ENCODE results near the gene SNORC.

SNORC gene

DNA sequence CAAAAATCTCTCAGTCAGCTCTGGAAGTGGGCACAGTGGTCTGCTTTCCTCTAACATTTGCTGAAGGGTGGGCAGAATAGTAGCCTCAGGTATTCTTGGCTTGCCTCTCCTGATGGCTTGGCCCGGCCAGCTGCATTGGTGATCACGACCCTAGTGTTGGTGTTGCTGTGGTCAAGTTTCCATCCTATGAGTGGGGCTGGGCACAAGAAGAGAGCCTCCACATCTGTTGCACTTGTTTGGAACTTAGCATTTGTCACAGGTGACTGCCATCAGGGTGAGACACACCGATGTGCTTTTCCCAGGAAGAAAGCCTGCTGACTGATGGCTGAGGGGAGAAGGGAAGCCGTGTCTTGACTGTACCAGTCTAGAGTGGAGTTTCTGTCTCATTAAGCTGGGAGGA, 33.1 kb upstream of the SNORC start:
- TF ChIP-seq, protein P1, sequence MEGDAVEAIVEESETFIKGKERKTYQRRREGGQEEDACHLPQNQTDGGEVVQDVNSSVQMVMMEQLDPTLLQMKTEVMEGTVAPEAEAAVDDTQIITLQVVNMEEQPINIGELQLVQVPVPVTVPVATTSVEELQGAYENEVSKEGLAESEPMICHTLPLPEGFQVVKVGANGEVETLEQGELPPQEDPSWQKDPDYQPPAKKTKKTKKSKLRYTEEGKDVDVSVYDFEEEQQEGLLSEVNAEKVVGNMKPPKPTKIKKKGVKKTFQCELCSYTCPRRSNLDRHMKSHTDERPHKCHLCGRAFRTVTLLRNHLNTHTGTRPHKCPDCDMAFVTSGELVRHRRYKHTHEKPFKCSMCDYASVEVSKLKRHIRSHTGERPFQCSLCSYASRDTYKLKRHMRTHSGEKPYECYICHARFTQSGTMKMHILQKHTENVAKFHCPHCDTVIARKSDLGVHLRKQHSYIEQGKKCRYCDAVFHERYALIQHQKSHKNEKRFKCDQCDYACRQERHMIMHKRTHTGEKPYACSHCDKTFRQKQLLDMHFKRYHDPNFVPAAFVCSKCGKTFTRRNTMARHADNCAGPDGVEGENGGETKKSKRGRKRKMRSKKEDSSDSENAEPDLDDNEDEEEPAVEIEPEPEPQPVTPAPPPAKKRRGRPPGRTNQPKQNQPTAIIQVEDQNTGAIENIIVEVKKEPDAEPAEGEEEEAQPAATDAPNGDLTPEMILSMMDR (IDR thresholded peaks at IDR 0.05) = no peak
- no peak overlapping the region for H3K27ac ChIP-seq
- peaks cover 36 to 84% (median 68%) of the 10 kb centered on the region in 3 donors for H3K36me3 ChIP-seq
- H3K4me3 ChIP-seq = no peak overlapping the region
- no peak for DNase-seq
- H3K9me3 ChIP-seq = no peaks in the 10 kb centered on the region
- intact Hi-C loops (cut with DNase I; ENCODE audit: low total_unique reads) = no loop called here
- H3K4me1 ChIP-seq = peaks cover 0 to 7% (median 0%) of the 10 kb centered on the region in 4 donors
- H3K27me3 ChIP-seq = no peaks in the 10 kb centered on the region

DNA sequence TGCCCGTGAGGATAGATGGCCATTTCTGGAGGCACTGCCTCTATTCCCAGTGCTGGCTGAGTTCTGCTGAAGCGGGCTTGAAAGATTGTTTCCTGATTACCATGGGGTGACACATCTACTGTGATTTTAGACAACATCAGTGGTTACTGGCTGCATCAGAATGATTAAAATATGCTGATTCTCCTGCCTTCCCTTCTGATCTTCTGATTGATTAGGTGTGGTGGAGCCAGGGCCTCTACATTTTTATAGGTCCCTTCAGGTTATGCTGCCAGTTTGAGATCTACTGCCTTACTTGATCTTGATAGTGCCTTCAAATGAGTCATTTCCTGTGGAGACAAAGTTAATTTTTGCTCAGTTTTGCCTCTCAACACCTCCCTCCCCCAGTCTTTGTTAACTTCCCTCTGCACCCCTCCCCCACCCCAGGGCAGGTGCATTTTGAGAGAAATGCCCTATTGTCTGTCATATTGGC, 31.6 kb upstream of the SNORC start:
- Histone ChIP-seq H3K9me3 (no peaks in the 10 kb centered on the region), H3K4me1 (peaks cover 0 to 7% (median 0%) of the 10 kb centered on the region in 4 donors), H3K4me3 (no peak overlapping the region), H3K36me3 (peaks cover 28 to 78% (median 66%) of the 10 kb centered on the region in 3 donors), H3K27ac (no peak overlapping the region), H3K27me3 (no peaks in the 10 kb centered on the region)
- TF ChIP-seq, protein P1 (IDR thresholded peaks at IDR 0.05) = no peak
- intact Hi-C loops (cut with DNase I; ENCODE audit: low total_unique reads) = no loop called here
- no peak for DNase-seq

DNA sequence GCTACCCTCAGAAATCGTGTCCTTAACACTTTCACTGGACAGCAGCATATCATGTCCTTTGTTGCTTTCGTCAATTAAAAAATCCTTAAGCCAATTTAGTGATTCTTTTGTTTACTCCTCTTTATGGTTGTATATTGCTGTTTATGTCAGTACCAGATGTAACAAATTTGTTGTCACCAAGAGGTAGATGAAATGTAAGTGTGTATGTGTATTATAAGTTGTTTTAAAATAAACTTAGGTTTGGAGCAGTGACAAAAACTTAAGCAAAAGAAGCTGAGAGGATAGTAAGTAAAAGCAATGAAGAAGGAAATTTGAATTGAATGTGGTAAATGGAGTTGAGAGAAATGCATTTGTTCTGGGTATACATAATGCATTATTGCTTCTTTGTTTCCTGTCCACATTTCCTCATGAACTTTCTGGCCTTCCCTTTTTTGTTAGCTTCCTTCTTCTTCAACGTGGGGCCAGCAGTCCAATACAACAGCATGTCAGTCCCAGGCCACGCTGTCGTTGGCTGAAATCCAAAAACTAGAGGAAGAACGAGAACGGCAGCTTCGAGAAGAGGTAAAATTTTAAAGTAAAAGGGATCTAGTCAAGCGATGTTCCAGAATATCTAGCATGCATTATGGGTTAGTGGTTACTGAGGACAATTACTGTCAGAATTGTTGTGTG, 30.5 kb upstream of the SNORC start:
- Histone ChIP-seq H3K4me3 (no peak overlapping the region), H3K36me3 (peaks cover 36 to 78% (median 67%) of the 10 kb centered on the region in 3 donors)
- intact Hi-C loops (cut with DNase I; ENCODE audit: low total_unique reads) = no loop called here

DNA sequence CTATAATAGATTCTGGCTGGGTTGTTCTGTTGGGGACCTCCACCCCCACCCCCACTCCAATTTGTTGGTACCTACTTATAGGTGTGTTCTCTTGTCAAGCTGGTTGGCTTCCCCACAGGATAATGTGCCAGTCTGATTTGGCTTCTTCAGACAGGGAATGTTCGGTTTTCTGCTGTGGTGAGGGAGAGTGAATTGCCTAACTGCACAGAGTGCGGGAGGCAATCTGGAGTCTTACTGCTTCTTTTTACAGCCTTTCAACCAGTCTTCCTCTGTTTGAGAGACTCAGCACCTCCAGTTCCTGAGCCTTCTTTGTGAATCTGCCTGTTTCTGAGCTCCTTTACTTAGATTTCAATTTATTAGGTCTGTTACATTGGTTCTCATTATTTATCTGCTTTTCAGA, 27.4 kb upstream of the SNORC start:
- no peak for DNase-seq
- Histone ChIP-seq H3K27me3 (no peaks in the 10 kb centered on the region), H3K9me3 (no peaks in the 10 kb centered on the region), H3K36me3 (peaks cover 61 to 84% (median 81%) of the 10 kb centered on the region in 3 donors), H3K27ac (no peak overlapping the region), H3K4me3 (no peak overlapping the region), H3K4me1 (peaks cover 0 to 7% (median 0%) of the 10 kb centered on the region in 4 donors)
- TF ChIP-seq, protein P1 (IDR thresholded peaks at IDR 0.05) = no peak
- intact Hi-C loops (cut with DNase I; ENCODE audit: low total_unique reads) = no loop called here

More for the DNA sequence above, 30.5 kb upstream of the SNORC start:
- TF ChIP-seq, protein P1 (IDR thresholded peaks at IDR 0.05) = no peak
- Histone ChIP-seq H3K27me3 (no peaks in the 10 kb centered on the region), H3K4me1 (peaks cover 0 to 7% (median 0%) of the 10 kb centered on the region in 4 donors), H3K9me3 (no peaks in the 10 kb centered on the region), H3K27ac (no peak overlapping the region)
- DNase-seq = peak in 1 of 2 donors; percentile 71

DNA sequence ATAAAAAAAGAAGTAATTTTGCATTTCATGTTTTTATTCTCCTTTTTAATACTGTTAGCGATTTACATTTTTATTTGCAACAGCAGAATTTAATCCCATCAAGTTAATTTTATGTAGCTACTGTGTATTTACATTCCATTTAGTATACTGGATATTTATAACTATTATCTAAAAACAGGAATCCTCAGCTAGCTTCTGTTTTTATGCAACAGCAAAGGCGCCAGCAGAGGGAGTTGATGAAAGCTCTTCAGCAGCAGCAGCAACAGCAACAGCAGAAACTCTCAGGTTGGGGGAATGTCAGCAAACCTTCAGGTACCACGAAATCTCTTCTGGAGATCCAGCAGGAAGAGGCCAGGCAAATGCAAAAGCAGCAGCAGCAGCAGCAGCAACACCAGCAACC, 26.2 kb upstream of the SNORC start:
- intact Hi-C loops (cut with DNase I; ENCODE audit: low total_unique reads) = no loop called here
- H3K36me3 ChIP-seq = peaks cover 70 to 93% (median 91%) of the 10 kb centered on the region in 3 donors
- H3K27ac ChIP-seq = no peak overlapping the region

More for the DNA sequence above, 26.2 kb upstream of the SNORC start:
- DNase-seq = no peak
- H3K27me3 ChIP-seq = no peaks in the 10 kb centered on the region
- H3K4me3 ChIP-seq = no peak overlapping the region
- H3K4me1 ChIP-seq = peaks cover 0 to under 1% (median 0%) of the 10 kb centered on the region in 4 donors
- no peaks in the 10 kb centered on the region for H3K9me3 ChIP-seq
- TF ChIP-seq, protein P1 (IDR thresholded peaks at IDR 0.05) = no peak
